ENCODE measurements around the gene UBXN4.

DNA sequence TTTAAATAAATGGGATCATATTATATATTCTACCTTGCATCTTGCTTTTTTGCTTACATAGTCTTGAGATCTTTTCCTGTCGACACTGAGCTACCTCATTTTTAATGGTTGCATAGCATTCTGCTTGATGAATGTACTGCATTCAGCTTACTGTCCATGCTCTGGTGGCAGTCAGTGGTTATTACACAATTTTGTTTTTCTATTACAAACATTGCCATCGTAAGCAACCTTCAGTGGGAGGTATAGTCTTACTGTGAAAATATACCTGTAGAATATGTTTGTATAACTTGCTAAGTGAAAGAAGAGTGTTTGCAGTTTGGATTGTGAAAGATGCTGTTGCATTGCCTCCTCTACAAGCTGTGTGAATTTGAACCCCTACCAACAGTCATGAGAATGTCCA is 43.4 kb downstream of the UBXN4 start:
- TF ChIP-seq, protein P1, sequence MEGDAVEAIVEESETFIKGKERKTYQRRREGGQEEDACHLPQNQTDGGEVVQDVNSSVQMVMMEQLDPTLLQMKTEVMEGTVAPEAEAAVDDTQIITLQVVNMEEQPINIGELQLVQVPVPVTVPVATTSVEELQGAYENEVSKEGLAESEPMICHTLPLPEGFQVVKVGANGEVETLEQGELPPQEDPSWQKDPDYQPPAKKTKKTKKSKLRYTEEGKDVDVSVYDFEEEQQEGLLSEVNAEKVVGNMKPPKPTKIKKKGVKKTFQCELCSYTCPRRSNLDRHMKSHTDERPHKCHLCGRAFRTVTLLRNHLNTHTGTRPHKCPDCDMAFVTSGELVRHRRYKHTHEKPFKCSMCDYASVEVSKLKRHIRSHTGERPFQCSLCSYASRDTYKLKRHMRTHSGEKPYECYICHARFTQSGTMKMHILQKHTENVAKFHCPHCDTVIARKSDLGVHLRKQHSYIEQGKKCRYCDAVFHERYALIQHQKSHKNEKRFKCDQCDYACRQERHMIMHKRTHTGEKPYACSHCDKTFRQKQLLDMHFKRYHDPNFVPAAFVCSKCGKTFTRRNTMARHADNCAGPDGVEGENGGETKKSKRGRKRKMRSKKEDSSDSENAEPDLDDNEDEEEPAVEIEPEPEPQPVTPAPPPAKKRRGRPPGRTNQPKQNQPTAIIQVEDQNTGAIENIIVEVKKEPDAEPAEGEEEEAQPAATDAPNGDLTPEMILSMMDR (IDR thresholded peaks at IDR 0.05 in 4 of 5, conservative IDR thresholded peaks at IDR 0.05 in 1 of 5): no peak
- TF ChIP-seq POLR2A (IDR thresholded peaks at IDR 0.05): no peak

All from gastrocnemius medialis (tissue), 4 donors.